ENCODE data around the gene SERPINA4.
"Not testable (repeated sequence)": the region's sequence is repeated elsewhere in the genome, so short reads cannot be mapped to it uniquely, and the experiment has no call there.

Gene SERPINA4

DNA sequence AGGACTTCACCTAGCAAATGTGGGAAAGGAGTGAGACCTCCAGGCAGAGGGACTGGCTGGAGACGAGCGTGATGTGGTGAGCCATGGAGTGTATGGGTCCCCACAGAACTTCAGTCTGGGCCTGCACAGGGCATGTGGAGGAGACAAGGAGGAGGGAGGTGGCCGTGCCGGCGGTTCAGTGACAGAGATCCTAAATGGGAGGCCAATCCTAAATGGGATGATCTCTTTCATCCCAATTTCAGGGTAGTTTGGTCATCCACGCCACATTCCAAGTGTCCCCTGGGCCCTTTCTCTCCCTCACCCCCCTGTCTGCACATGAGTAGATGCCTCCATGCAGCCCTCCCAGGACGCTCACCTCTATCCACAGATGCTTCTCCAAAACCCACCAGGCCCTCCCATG is 33.2 kb downstream of the SERPINA4 start:
- no peak for DNase-seq

- no peak for DNase-seq
Observed at GRCh38 chr14:94595912-94596311, 34.7 kb downstream of the SERPINA4 start.

GRCh38 chr14:94596361-94596760 is 35.1 kb downstream of the SERPINA4 start:
- DNase-seq: no peak

DNA sequence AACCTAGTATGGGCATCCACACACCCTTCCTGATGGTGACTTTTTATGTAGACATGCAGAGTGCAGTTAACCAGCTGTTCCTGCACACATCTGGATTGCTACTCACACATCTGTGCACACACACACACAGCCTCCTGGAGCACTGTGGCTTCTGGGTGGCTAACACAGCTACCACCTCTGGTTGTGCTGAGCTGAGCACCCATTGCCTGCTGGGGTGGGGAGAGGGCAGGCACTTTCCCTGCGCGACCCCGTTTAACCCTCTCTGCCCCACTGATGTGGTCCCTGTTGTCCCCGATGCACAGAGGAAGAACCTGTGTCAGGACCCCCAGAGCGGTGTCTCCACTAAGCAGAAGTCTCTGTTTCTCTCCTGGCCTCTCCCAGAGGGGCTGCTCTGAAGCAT is 36.5 kb downstream of the SERPINA4 start:
- no peak for DNase-seq

- no peak for DNase-seq
Observed at GRCh38 chr14:94598506-94598815, 37.2 kb downstream of the SERPINA4 start.

- no peak for DNase-seq
Observed at GRCh38 chr14:94598816-94599655, 37.8 kb downstream of the SERPINA4 start.

GRCh38 chr14:94599656-94600004 is 38.4 kb downstream of the SERPINA4 start:
- DNase-seq: no peak

DNA sequence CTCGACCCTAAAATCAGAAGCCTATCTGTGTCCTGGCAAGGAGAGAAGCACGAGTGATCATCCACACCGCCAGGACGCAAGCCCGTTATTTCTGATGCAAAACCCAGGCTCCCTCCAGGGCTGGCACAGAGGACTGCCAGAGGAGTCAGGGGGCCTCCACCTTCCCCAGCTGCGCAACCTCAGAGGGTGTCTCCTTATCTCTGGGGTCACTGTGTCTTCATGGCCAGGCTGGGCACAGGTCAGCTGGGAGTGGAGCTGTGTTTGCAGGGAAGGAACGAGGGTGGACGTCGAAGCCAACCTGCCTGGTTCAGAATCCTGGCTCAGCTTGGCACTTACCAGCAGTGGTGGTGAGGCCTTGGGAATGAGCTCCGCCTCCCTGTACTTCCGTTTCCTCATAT is 38.9 kb downstream of the SERPINA4 start:
- no peak for DNase-seq

GRCh38 chr14:94601884-94602391 is 40.7 kb downstream of the SERPINA4 start:
- DNase-seq: no peak

GRCh38 chr14:94602722-94603121 is 41.5 kb downstream of the SERPINA4 start:
- DNase-seq: no peak

DNA sequence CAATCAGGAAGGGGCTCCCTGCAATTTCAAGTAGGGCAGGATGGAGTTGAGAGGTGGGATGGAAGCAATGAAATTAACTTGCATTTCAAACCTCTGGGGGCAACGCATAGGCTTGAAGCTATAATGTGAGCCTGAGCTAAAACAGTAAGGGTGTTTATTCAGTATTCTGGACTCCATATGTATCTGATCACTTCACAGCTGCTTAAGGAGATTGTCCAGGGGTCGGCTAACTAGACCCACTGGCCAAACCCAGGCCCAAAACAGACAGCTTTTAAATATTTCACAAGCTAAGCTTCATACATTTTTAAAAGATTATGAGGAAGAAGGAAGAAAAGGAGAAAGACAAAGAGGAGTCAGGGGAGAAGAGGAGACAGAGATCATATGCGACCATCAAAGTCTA is 44.1 kb downstream of the SERPINA4 start:
- DNase-seq: no peak

GRCh38 chr14:94608966-94609365 is 47.7 kb downstream of the SERPINA4 start:
- DNase-seq: not testable (repeated sequence)

DNA sequence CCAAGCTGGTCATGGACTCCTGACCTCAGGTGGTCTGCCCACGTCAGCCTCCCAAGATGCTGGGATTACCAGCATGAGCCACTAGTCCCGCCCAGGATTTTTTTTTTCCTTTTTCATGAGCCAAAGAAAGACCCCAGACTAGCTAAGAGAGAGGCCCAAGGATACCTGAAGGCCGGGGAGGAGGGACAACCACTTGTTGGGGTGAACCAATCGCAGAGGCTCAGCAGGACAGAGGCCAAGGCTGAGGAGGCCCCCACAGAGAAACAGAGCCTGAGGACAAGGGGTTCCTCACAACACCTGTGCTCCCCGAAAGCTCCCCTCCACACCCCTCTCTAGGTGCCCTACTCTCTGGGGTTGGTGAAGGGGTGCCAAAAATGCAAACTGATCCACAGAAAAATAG is 49.9 kb downstream of the SERPINA4 start:
- DNase-seq: no peak

DNA sequence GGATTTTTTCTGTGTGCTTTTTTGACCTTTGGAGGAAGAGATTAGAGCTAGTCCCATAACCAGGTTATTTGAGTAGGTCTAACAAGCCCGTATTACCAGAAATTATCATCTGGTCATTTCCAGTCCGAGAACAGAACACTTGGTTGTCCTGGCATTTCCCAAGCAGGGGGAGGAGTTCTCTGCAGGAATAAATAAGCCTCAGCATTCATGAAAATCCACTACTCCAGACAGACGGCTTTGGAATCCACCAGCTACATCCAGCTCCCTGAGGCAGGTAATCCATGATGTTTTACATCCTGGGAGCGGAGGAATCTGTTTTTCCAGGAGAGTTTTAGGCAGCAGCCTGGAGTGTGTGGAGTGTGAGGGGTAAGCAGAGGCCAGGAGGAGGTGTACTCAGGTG is 50.9 kb downstream of the SERPINA4 start, which contains the start of gene SERPINA3:
Gene SERPINA3 (plus strand): TSS at position 218 of the 400 bp plus-strand sequence. CDS start 2,051 bp downstream, outside the sequence.
- DNase-seq: no peak

- no peak for DNase-seq
Observed at GRCh38 chr14:94612580-94613554, 51.6 kb downstream of the SERPINA4 start.

DNA sequence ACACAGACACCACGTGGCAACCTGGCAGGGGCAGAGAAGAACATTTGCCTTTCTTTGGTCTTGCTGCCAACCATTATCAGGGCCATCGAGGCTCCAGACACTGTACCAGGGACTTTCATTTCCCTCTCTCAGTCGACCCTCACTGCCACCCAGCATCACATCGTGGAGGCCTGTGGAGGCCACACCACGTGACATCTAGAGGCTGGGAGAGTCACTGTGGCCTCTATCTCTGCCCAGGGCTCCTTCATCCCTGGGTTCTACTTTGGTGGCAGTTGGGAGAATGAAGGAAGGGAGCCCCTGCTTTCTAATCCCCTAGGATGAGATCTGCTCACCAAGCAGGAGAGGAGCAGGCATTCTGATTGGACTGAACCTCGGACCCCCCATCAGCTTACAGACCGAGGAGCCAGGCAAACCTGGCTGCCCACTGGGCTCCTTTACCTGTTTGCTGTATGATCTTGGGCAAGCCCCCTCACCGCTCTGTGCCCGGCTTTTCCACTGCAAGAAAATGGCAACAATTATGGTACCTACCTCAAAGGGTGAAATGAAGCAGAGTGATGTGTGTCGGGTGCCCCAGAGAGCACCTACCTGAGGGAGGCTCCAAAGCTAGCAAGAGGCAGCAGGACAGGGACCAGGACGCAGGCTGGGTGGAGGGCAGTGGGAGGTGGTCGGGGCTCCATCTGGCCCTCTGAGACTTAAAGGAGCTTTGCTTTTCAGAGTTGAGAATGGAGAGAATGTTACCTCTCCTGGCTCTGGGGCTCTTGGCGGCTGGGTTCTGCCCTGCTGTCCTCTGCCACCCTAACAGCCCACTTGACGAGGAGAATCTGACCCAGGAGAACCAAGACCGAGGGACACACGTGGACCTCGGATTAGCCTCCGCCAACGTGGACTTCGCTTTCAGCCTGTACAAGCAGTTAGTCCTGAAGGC is 52.7 kb downstream of the SERPINA4 start:
- no peak for DNase-seq

GRCh38 chr14:94614802-94615201 is 53.6 kb downstream of the SERPINA4 start:
- DNase-seq: no peak

- no peak for DNase-seq
Observed at GRCh38 chr14:94615254-94615653, 54.0 kb downstream of the SERPINA4 start.

DNA sequence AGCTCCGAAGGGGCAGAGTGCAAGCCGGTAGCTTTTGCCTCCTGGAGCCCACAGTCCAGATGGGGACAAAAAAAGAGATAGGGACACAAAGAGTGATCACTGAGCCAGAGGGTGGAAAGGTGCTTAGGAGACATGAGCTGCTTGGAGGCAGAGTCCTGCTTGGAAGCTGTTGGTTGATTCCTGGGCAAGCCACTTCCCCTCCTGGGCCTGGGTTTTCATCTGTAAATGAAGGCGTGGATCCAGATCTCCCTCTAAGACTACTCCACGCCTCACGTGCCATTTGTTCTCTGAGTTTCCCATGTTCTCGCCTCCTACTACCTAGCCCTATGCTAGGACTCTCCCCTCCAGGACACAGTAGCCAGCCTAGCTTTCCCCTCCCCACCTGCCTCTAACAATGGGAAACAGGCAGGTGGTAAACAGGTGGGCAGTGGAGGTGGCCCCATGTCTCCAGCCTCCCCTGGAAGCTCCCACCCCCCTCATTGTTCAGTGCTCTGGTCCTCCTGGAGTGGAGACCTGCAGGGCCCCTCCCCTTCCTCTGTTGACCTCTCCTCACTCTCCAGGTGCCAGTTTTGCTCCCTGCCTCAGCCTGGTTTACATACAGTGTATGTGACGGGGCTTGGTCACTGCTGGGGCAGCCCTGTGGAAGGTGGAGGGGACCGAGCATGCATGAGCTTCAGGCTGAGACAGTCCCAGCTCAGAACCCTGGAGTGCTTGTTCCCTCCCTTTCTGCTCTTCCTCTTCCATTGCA is 54.8 kb downstream of the SERPINA4 start:
- DNase-seq: no peak

DNA sequence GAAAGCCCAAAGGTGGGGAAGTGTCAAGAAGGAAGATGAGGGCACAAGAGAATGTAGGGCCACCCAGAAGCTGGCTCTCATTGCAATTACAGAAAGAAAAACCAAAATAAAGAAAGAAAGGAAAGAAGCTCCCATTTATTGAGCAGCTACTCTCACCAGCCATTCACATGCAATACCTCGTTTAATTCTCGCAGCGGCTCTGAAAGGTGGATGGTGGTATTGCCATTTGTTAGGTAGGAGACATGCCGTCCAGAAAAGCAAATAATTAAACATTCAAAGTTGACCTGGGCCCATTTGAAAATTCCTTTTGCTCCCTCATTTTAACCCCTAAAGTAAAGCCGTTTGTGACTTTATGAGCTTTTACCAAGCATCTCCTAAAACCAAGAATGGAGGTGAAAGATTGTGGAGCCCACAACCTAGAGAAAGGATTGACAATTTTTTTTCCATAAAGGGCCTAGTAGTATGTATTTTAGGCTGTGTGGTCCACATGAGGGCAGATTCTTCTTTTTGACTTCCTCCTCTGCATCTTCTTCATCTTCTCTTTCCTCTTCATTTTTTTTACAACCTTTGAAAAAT is 56.2 kb downstream of the SERPINA4 start:
- no peak for DNase-seq
